SIG-M5 (cell line): ENCODE data around the gene POMP.

ENCODE experiments used
- DNase-seq: peaks from one replicate; lab custom pipeline; 2025; lab: John Stamatoyannopoulos, UW

Gene POMP, protein sequence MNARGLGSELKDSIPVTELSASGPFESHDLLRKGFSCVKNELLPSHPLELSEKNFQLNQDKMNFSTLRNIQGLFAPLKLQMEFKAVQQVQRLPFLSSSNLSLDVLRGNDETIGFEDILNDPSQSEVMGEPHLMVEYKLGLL

DNA sequence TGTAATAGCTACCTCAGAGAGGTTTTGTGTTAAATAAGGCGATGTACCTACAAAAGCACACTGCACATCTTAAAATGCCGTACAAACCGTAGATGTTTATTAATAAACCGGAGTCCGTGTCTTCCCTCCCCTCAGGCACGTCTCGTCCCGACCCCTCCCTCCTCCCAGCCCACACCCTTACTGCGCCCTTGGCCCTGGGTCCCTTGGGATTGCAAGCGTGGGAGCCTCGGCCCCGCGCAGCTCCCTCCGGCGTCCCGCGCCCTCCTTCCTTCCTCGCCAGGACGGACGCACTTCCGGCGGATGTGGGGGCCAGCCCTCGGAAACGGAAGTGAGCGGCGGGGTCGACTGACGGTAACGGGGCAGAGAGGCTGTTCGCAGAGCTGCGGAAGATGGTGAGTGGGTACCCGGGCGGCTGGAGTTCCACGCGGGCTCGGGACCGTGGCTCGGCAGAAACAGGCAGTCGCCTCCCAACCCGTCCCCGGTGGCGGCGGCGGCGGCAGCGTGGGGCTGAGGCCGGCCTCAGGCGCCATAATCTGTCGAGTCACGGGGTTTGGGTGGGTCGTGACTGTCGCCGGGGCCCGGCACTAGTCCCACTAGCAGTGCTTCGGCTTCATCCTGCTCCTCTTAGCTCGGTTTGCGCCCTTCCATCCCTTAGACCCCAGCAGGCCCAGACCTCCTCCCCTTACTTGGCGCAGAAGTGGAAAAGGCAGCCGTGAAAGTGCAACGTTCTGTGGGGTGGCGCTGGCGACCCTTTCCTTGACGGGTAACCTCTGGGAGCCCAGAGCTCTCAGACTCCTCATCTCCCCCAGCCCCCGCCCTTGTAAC is at the start of gene POMP:
Gene POMP (plus strand): TSS at position 335 of the 825 bp plus-strand sequence. CDS start 55 bp downstream, at position 390.
- peak; percentile 31 for DNase-seq

DNA sequence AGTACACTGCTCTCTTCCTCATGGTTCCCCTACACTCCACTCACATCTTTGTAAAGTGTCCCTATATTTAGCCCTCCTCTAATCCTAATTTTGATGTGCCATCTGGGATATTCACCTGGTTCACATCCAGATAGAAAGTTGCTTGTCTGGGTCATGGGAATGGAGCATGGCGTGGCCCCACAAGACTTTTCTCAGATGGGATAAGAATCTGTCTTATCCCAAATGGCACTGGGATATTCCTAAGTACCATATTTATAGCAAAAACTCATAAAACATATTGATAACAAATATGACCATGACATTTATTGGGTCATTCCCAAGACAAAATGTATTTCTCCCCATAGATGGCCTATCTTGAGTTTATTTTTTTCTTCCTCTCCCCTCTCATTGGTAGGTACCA is 49.5 kb upstream of the POMP start:
- no peak for DNase-seq

DNA sequence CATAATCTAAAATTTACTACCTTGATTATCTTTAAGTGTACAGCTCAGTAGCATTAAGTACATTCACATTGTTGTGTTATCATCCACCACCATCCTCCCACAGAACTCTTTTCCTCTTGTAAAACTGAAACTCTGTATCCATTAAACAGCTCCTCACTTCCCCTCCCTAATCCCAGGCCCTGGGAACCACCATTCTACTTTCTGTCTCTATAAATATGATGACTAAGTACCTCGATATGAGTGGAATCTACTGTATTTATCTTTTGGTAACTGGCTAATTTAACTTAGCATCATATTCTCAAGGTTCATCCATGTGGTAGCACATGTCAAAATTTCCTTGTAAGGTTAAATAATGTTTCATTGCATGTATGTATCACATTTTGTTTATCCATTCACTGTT is 49.0 kb upstream of the POMP start:
- DNase-seq, result no peak

DNA sequence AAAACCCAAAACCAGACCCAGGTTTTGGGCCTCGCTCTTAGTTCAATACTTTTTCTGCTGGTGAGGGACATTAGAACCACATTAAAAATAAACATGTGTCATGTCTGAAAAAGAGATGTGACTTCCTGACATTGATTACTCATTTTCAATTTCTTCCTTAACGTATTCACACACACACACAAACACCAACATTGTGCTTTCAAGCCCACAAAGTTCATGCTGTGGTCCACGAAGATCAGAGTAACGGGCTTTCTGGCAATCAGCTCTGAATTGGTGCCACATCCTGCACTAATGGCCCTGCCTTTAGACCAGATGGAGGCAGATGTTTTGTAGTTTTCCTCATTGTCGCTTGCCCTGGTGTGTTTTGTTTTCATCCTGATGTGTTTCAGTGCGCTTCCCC is 47.9 kb upstream of the POMP start:
- no peak for DNase-seq

DNA sequence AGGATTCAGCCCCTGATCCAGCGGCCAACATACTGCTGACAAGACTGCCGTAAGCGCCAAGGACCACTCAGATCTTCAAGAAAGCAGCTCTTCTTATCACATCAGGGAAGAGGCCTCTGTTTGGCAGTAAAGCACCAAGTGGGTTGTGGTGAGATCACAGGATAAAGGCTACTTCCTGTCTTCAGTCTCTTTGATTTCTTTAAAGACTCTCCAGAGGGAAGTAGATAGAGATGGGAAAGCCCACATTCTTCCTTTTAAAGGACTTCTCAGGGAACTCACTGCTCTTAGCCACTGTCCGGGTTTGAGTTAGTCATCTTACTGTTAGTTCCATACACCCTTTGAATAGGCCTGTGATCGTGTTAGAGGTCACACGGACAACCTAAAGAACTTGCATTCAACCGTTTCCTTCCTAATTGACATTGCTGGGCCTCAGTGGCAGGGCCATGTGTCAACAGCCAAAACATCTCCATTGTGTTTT is 47.2 kb upstream of the POMP start:
- DNase-seq, result no peak

DNA sequence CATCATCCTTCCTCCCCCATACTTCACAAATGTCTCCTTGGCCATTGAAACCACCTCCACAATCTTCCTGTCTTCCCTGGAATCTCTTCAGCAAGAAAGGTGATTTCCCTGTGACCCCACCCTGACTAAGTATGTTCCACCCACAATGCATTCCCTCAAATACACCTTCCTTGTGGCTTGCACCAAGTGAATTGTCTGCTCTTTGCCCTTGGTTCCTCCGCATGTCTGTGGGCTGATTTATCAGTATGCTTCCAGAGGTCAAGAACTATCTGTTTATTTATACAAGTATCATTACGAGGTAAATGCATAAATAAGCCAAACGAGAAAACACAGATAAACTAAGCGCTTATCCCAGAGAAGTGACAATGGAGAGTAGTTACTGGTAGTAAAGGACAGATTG is 45.4 kb upstream of the POMP start:
- no peak for DNase-seq

DNA sequence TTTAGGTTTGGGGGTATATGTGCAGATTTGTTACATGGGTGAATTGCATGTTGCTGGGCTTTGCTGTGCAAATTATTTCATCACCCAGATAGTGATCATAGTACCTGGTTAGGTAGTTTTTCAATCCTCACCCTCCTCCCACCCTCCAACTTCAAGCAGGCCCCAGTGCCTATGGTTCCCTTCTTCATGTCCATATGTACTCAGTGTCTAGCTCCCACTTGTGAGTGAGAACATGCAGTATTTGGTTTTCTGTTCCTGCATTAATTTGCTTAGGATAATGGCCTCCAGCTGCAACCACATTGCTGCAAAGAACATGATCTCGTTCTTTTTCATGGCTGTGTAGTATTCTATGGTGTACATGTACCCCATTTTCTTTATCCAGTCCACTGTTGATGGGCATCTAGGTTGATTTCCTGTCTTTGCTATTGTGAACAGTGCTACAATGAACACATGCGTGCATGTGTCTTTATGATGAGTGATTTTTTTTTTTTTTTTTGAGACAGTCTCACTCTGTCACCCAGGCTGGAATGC is 42.9 kb upstream of the POMP start:
- DNase-seq, result no peak

DNA sequence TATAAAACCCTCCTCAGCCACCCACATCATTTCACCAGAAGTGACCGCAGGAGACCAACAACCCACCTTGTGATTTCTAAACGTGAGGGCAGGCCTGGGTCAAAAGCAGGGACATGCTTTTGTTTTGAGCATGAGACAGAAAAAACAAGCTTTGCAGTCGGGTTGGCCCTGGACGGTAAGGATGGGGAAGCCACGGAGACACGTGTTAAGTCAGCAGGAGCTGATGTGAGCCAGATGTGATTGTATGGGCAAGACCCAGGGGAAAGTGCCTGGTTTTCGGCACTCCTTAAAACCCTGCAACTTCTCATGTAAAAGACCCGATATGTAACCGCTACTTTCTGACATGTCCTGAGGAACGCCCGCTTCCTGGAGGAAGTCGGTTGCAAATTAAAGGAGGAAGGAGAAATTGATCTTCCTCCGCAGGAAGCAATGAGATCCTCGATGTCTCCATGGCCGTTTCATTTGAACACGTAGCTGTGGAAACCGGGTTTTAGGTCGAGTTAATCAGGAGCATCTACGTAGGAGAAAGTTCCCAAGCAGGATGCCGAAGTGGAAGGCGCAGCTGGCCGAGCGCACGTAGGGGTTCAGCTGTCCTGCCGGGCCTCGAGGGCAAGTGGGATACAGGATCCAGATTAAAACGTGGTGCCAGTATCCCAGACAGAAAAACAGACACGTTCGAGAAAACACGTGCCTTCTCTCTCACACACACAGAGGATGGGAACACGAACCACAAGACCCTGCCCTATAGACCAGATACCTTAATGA is 40.5 kb upstream of the POMP start:
- no peak for DNase-seq

DNA sequence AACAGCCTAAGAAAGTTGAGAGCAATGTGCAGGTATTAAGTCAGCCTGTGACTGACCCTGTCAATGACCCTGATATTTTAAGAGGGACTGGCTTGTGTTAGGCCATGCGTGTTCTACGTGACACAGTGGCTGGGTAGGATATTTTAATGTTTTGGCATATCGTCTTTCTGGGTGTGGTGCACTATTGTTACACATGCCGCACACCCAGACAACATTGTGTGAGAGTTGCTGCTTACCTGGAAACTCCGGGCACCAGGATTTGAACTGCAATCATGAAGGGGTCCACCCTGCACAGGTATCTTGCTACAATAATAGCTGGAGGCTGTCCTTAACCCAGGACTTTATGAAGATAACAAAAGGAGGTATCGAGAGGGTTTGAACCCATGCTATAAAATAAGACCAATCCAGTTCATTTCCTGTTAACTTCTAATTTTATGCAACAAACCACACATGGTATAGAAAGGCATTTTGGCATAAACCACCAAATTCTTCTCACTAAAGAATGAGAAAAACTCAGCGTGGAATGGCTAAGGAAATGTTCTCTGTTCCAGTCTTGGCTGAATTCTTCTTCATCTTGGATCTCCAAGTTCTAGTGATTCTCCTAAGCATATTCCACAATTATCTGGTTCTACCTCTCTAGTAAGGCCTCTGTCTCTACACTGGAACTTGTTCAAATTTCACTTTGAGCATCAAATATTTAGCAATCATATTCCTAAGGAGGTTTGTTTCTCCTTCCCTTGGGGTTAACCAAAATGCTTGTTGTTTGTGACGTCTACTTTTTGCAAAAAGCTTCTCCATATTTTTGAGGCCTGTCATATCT is 38.7 kb upstream of the POMP start:
- DNase-seq, result no peak

DNA sequence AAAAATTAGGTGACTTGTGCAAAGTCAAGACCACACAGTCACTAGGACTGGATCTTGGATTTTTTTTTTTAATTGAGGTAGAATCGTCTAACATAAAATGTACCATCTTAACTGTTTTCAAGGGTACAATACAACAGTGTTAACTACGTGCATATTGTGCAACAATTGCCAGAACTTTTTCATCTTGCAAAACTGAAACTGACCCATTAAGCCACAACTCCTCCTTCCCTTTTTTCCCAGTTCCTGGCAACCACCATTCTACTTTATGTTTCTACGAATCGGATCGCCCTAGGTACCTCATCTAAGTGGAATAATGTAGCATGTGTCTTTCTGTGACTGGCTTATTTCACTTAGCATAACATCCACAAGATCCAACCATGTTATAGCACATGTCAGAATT is 37.5 kb upstream of the POMP start:
- DNase-seq, result peak; percentile 4

DNA sequence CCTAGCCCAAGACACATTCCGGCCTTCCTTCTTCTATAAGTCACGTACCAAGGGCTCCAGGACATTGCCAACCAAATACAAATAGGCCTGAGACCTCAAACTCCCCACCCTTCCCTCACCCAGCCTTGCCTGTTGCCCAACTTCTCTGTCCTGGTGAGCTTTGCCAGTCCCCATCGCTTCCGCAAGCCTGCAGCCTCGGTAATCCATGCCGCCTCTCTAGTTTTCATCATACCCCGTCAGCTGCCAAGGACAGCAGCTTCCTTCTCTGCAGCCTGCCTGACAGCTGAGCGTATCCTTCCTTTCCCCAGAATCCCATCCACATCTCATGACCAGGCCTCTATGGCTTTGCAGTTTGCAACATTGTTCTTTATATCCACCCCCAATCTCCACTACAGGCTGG is 36.6 kb upstream of the POMP start:
- DNase-seq, result peak; percentile 7

DNA sequence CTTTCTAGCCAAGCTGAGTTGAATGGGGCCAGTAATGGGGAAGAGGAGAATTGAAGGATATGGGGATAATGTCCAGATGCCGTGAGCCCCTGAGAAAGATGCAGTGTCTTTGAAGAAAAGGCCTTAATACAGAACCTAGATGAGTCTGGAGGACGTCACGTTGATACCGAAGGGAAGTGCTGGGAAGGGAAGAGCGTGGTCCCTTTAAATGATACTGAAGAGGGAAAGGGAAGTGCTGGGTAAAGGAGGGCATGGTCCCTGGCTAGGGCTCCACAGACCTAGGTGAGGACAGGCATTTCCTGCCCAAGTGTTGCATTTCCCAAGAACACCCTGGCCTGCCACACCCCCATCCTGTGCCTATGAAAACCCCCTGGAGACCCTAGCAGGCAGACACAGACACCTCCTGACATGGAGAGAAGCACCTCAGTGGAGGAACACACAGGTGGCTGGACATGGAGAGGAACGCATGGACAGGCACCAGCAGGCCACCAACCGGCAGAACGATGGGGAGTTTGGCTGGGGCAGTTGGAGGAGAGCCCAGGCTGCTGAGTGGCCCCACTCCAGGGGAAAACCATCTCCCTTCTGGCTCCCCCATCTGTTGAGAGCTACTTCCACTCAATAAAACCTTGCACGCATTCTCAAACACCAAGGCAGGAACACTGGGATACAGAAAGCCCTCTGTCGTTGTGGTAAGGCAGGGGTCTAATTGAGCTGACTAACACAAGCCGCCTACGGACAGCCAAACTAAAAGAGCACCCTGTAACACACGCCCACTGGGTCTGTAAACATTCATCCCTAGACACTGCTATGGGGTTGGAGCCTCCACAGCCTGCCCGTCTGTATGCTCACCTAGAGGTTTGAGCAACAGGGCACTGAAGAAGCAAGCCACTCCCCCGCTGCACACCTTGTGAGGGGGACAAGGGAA is 34.9 kb upstream of the POMP start:
- DNase-seq, result no peak

DNA sequence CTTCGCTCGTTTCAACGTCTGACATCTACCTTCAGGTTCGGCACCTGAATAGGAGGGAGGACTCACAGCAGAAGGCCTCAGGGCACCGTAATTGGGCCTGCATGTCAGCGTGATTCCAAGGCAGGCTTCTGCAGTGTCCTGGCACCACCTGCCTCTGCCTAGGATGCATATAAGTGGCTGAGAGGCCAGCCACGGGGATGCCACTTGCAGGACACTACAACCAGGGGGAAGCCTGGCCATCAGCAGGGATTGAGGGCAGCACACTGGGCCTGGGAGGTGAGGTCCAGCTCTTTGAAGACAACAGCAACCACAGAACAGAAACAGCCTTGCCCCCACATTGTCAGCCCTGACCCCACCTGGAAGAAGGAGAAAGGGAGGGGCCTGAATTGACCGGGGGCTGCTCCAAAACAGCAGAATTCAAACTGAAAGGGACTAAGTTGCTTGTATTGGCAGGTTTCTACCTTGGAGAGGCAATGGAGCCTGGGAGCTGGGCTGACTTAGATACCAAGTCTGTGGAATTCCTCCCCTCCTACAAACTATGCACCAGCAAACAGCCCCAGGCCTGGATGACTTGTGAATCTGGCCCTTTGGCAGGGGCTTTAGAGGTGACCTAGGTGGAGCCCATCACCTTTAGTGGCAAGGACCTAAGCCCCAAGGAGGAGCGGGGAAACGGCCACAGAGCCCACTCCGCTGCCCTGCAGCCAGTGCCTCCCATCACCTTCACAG is 34.1 kb upstream of the POMP start:
- no peak for DNase-seq

DNA sequence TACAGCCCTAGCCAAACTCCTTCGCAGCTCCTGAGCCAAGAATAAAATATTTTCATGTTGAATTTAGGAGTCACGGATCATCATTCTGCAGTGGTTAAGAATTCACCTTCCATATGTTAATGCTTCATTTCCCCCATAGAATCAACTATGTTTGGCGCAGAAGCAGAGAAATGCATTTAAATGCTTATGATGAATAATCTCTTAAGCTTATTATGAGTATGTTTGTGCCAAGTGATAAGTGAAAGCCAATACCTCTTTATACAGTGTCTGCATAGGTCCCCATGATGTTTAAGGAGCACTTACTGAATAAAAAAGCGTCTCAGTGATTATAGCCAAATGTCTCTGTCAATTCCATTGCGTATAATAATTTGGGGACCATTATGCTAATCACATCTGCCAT is 32.7 kb upstream of the POMP start:
- DNase-seq, result no peak

DNA sequence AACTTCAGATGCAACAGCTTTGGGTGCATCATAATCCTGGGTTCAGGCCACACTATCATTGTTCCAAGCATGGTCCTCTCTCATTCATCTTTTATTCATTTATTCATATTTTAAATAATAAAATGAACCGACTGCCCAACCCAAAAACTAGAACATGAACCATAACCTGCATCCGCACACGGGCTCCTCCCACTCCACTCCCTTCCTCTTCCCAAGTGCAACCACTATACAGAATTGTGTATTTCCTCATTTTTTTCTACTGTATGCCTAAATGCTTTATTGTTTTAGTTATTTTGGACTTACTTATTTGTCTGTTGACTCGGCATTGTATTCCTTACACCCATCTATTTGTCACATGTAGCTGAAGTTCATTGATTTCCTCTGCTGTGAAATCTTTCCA is 30.7 kb upstream of the POMP start:
- no peak for DNase-seq

DNA sequence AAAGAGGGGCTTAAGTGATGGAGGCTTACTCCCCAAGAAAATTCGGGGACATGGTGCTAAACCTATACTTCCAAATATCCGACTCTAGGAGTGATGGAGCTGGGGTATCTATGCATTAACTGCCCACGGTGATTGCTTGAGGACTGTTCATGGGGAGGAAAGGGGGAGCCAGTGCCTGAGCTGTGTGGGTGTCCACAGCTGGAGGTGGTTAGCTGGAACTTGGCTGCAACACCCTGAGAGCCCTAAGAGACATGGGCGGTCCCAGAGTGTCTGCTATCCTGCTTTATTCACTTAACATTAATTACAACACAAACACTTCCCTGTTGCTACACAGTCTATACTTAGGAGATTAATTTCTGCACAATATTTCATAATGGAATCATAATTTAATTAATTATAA is 28.1 kb upstream of the POMP start:
- no peak for DNase-seq

DNA sequence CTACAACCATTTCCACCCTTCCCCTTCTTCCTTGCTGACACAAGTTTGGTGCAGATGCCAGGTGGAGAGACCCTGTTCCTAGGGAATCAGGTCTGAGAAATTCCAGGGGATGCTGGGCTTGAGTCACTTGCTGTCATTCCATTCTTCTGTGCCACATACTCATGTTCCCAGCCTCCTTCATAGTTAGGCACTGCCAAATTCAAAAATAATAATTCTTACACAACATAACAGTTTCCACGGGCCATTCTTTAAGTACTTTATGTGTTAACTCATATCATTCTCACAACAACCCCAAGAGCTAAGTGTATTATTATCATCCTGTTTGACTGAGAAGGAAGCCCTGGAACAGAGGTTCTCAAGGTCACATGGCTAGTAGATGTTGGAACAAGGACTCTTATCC is 27.1 kb upstream of the POMP start:
- no peak for DNase-seq

DNA sequence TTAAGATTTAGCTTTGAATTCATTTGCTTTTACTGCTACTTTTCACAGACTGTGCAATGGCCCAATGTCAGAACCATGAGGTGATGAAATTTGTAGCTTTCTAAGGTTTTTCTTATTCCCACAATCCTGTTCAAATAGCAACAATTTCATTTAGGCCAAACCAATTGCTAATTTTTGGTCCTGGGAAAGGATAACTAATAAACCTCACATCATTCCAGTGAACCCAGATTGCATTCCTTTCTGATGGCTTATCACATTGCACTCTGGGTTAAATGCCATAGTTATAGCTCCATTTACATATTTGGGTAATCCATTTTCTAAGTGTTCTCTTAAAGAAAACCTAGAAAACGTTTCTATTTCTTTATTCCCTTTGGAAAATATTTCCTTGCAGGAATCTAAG is 22.9 kb upstream of the POMP start:
- DNase-seq, result no peak

DNA sequence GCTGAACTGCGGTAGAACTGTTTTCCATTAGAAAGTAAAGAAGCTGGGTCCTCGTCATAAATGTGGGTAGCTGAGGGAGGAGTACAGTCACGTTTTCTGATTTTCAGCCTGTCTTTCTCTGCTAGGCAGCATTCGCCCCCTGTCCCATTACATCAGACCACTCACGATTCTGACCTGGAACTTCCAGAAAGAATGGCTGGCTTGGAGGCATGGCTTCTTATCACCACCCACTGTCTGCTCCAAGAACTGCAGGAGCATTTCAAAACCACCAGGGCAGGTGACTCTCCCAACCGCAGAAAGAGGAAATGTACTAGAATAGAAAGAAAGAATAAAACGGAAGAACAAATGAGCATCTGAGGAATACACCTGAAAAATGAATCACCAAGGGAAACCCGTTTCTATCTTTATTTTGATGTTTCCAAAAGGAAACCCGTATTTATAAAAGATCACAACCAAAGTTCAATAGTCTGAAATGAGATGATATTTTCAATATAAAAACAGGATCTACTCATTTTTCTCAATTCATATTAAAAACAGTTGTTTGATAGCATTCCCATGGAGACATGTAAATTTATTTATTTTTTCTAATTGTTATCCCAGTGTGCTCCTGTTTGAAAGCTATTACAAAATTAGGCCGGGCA is 22.1 kb upstream of the POMP start:
- DNase-seq, result peak; percentile 76
